ENCODE measurements around the gene SRP9. TPM values are rescaled to one million over a fixed set of nuclear protein-coding genes. Genes with fewer than 3 reads are reported as not detected.
A peak's percentile ranks its signal among the peaks of the same experiment; 100 is the strongest.

SRP9 gene
- total and polyA plus RNA-seq, 2 donors (not counting 1 experiment from before 2014, with no cell fraction given): 73.4 to 117 TPM

DNA sequence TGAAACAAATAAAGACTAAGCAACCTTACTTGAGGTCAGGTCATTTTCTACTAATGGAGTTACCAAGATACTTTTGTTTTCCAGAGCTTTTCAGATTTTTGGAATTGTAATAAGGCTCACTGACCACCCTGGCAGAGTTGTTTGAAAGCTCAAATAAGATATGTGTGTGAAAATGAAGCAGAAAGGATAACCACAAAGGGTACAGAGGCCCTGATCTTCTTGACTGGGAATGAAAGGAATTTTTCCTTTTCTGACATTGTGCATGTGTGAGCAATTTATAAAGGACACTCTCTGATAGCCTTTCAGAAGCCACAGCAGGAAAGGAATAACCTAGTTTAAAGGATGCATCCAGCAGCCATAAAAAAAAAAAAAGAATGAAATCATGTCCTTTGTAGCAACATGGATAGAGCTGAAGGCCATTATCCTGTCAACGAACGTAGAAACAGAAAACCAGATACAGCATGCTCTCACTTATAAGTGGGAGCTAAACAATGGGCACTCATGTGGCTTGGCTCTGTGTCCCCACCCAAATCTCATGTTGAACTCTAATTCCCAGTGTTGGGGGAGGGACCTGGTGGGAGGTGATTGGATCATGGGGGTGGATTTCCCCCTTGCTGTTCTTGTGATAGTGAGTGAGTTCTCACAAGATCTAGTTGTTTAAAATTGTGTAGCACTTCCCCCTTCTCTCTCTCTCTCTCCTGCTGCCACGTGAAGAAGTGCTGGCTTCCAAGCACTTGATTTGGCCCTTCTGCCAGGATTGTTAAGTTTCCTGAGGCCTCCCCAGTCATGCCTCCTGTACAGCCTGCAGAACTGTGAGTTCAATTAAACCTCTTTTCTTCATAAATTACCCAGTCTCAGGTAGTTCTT is 3.1 kb upstream of the SRP9 start:
- CTCF ChIA-PET: interaction anchor here (0.9 to 1.8 kb wide), 4 partner anchors 137 to 300 kb away, joined by 3 to 11 read pairs (median 3); partner anchors contain the start of gene PYCR2
- Histone ChIP-seq H3K9me3 (ENCODE audit: control extremely low read depth in 1 of 3, control insufficient read depth in 2 of 3, insufficient read depth in 1 of 3, low read length in 2 of 3) (no peaks in the 10 kb centered on the region), H3K9ac (ENCODE audit: low read length) (no peak overlapping the region), H3K36me3 (replicated peaks in 1 of 2; ENCODE audit: control extremely low read depth in 1 of 2, control insufficient read depth in 1 of 2, extremely low read depth in 1 of 2, insufficient read depth in 2 of 2, low read length in 1 of 2) (peaks cover 0 to 4% of the 10 kb centered on the region in 2 experiments), H3K27me3 (replicated peaks in 1 of 4; ENCODE audit: control extremely low read depth in 1 of 4, control insufficient read depth in 3 of 4, insufficient read depth in 4 of 4, low read length in 3 of 4) (no peaks in the 10 kb centered on the region), H4K20me1 (ENCODE audit: control insufficient read depth, insufficient read depth, low read length, poor library complexity, severe bottlenecking) (no peaks in the 10 kb centered on the region), H3K4me3 (ENCODE audit: control extremely low read depth in 1 of 5, extremely low read depth in 1 of 5, insufficient read depth in 1 of 5, low read depth in 2 of 5, low read length in 4 of 5) (no peak overlapping the region), H3K27ac (ENCODE audit: low read length in 2 of 2) (no peak overlapping the region), H3K79me2 (ENCODE audit: control insufficient read depth, insufficient read depth, low read length) (peaks cover 40% of the 10 kb centered on the region), H2AFZ (ENCODE audit: insufficient read depth, low read depth, low read length, poor library complexity, severe bottlenecking) (no peak overlapping the region), H3K4me2 (replicated peaks; ENCODE audit: low read depth, low read length, poor library complexity, severe bottlenecking) (no peak overlapping the region), H3K4me1 (ENCODE audit: control insufficient read depth in 2 of 2, insufficient read depth in 2 of 2, low read length in 2 of 2) (peaks cover 20 to 22% of the 10 kb centered on the region in 2 donors)
- TF ChIP-seq, protein P1, sequence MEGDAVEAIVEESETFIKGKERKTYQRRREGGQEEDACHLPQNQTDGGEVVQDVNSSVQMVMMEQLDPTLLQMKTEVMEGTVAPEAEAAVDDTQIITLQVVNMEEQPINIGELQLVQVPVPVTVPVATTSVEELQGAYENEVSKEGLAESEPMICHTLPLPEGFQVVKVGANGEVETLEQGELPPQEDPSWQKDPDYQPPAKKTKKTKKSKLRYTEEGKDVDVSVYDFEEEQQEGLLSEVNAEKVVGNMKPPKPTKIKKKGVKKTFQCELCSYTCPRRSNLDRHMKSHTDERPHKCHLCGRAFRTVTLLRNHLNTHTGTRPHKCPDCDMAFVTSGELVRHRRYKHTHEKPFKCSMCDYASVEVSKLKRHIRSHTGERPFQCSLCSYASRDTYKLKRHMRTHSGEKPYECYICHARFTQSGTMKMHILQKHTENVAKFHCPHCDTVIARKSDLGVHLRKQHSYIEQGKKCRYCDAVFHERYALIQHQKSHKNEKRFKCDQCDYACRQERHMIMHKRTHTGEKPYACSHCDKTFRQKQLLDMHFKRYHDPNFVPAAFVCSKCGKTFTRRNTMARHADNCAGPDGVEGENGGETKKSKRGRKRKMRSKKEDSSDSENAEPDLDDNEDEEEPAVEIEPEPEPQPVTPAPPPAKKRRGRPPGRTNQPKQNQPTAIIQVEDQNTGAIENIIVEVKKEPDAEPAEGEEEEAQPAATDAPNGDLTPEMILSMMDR (IDR thresholded peaks at IDR 0.05): no peak
- TF ChIP-seq EZH2 (IDR thresholded peaks at IDR 0.05; ENCODE audit: borderline replicate concordance, insufficient read depth, low read depth, low read length, poor library complexity, severe bottlenecking): no peak
- Mint-ChIP-seq H3K27ac (no peak overlapping the region), H3K4me3 (no peak overlapping the region), H3K9me3 (ENCODE audit: insufficient read depth) (no peaks in the 10 kb centered on the region), H3K27me3 (no peaks in the 10 kb centered on the region), H3K4me1 (peaks cover 3% of the 10 kb centered on the region)
- intact Hi-C loops (cut with micrococcal nuclease): loop anchor here (5.0 to 10.0 kb wide), 5 partner anchors 38 to 633 kb away; partner anchors contain the start of genes EPHX1, H3-3A, LBR and PARP1
- ATAC-seq (ENCODE audit: low read depth): no peak
- 71% methylated on average over 3 of the region's 3 CpGs for WGBS (ENCODE audit: insufficient coverage)
- POLR2A ChIA-PET: interaction anchor here (0.8 to 1.0 kb wide), 2 partner anchors 107 to 174 kb away, joined by 3 to 4 read pairs; no protein-coding TSS in a partner anchor
- DNase-seq: no peak

DNA sequence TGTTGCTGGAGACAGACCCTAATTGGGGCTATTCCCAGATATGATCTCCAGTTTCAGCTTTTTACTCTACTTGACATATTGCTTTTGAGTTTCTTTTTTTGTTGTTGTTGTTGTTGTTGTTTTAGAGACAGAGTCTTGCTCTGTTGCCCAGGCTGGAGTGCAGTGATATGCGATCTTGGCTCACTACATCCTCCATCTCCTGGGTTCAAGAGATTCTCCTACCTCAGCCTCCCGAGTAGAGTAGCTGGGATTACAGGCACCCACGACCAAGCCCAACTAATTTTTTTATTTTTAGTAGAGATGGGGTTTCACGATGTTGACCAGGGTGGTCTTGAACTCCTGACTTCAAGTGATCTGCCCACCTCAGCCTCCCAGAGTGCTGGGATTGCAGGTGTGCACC is 1.3 kb upstream of the SRP9 start:
- Mint-ChIP-seq H3K9me3 (ENCODE audit: insufficient read depth) (no peaks in the 10 kb centered on the region), H3K4me1 (peaks cover 17% of the 10 kb centered on the region), H3K27me3 (no peaks in the 10 kb centered on the region), H3K4me3 (no peak overlapping the region), H3K27ac (no peak overlapping the region)
- Histone ChIP-seq H4K20me1 (ENCODE audit: control insufficient read depth, insufficient read depth, low read length, poor library complexity, severe bottlenecking) (peaks cover 8% of the 10 kb centered on the region), H3K27ac (ENCODE audit: low read length in 2 of 2) (peak overlapping the region in 1 of 2 donors; percentile 71), H3K9ac (ENCODE audit: low read length) (no peak overlapping the region), H3K9me3 (ENCODE audit: control extremely low read depth in 1 of 3, control insufficient read depth in 2 of 3, insufficient read depth in 1 of 3, low read length in 2 of 3) (no peaks in the 10 kb centered on the region), H2AFZ (ENCODE audit: insufficient read depth, low read depth, low read length, poor library complexity, severe bottlenecking) (no peak overlapping the region), H3K4me3 (ENCODE audit: control extremely low read depth in 1 of 5, extremely low read depth in 1 of 5, insufficient read depth in 1 of 5, low read depth in 2 of 5, low read length in 4 of 5) (no peak overlapping the region), H3K4me2 (replicated peaks; ENCODE audit: low read depth, low read length, poor library complexity, severe bottlenecking) (no peak overlapping the region), H3K27me3 (replicated peaks in 1 of 4; ENCODE audit: control extremely low read depth in 1 of 4, control insufficient read depth in 3 of 4, insufficient read depth in 4 of 4, low read length in 3 of 4) (no peaks in the 10 kb centered on the region), H3K79me2 (ENCODE audit: control insufficient read depth, insufficient read depth, low read length) (peaks cover 58% of the 10 kb centered on the region), H3K36me3 (replicated peaks in 1 of 2; ENCODE audit: control extremely low read depth in 1 of 2, control insufficient read depth in 1 of 2, extremely low read depth in 1 of 2, insufficient read depth in 2 of 2, low read length in 1 of 2) (peaks cover 0 to 16% of the 10 kb centered on the region in 2 experiments), H3K4me1 (ENCODE audit: control insufficient read depth in 2 of 2, insufficient read depth in 2 of 2, low read length in 2 of 2) (peaks cover 33 to 34% of the 10 kb centered on the region in 2 donors)
- intact Hi-C loops (cut with micrococcal nuclease): loop anchor here (2.0 to 10.0 kb wide), 9 partner anchors 36 to 631 kb away; partner anchors contain the start of genes EPHX1, H3-3A, LBR and PARP1
- ATAC-seq (ENCODE audit: low read depth) (no peak), DNase-seq (no peak)
- TF ChIP-seq EZH2 (IDR thresholded peaks at IDR 0.05; ENCODE audit: borderline replicate concordance, insufficient read depth, low read depth, low read length, poor library complexity, severe bottlenecking): no peak
- TF ChIP-seq, protein P1 (IDR thresholded peaks at IDR 0.05): no peak
- no CpG with 5 or more reads among the region's 4 CpGs for WGBS (ENCODE audit: insufficient coverage)
- POLR2A ChIA-PET: no interaction called here
- CTCF ChIA-PET: interaction anchor here (1.1 to 2.2 kb wide), 4 partner anchors 105 to 302 kb away, joined by 3 to 32 read pairs (median 7); partner anchors contain the start of gene TMEM63A
